ENCODE results near the gene PCDHB13.
A peak's percentile ranks its signal among the peaks of the same experiment; 100 is the strongest.
"Not testable (repeated sequence)": the region's sequence is repeated elsewhere in the genome, so short reads cannot be mapped to it uniquely, and the experiment has no call there.

The PCDHB13 gene

DNA sequence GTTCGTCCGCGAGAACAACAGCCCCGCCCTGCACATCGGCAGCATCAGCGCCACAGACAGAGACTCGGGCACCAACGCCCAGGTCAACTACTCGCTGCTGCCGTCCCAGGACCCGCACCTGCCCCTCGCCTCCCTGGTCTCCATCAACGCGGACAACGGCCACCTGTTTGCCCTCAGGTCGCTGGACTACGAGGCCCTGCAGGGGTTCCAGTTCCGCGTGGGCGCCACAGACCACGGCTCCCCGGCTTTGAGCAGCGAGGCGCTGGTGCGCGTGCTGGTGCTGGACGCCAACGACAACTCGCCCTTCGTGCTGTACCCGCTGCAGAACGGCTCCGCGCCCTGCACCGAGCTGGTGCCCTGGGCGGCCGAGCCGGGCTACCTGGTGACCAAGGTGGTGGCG lies 3.4 kb upstream of the PCDHB13 start:
- H2AK5ac ChIP-seq (ENCODE audit: low read length); H3K79me2 ChIP-seq (ENCODE audit: control insufficient read depth, insufficient read depth, low read length); H2BK15ac ChIP-seq (replicated peaks; ENCODE audit: low read depth); H3K4me3 ChIP-seq (ENCODE audit: low read length); H3K9ac ChIP-seq (ENCODE audit: low read length); H3K27ac ChIP-seq (ENCODE audit: low read depth, low read length); H4K8ac ChIP-seq (ENCODE audit: low read depth, low read length); H3K4me1 ChIP-seq (ENCODE audit: control insufficient read depth, low read depth, low read length); H3K23ac ChIP-seq (ENCODE audit: low read length); H2BK5ac ChIP-seq (ENCODE audit: low read length); H3K27me3 ChIP-seq (ENCODE audit: insufficient read depth, low read length, poor library complexity); H4K5ac ChIP-seq (ENCODE audit: low read length); DNase-seq; H3K4ac ChIP-seq (ENCODE audit: low read depth, low read length); H3K56ac ChIP-seq (ENCODE audit: low read length); H3K18ac ChIP-seq (ENCODE audit: low read length); H3K36me3 ChIP-seq (ENCODE audit: control insufficient read depth, insufficient read depth, low read length); H3K79me1 ChIP-seq (ENCODE audit: low read length); H3K4me2 ChIP-seq (ENCODE audit: low read length); H2BK120ac ChIP-seq (ENCODE audit: low read depth, low read length): not testable (repeated sequence)
- no CpG with 5 or more reads among the region's 39 CpGs for WGBS (ENCODE audit: extremely low coverage, insufficient coverage, low lambda C conversion rate)

DNA sequence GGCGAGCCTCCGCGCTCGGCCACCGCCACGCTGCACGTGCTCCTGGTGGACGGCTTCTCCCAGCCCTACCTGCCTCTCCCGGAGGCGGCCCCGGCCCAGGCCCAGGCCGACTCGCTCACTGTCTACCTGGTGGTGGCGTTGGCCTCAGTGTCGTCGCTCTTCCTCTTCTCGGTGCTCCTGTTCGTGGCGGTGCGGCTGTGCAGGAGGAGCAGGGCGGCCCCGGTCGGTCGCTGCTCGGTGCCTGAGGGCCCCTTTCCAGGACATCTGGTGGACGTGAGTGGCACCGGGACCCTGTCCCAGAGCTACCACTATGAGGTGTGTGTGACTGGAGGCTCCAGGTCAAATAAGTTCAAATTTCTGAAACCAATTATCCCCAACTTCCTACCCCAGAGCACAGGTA lies 2.9 kb upstream of the PCDHB13 start:
- not testable (repeated sequence) for H4K5ac ChIP-seq (ENCODE audit: low read length); H3K18ac ChIP-seq (ENCODE audit: low read length); H3K4ac ChIP-seq (ENCODE audit: low read depth, low read length); H3K27me3 ChIP-seq (ENCODE audit: insufficient read depth, low read length, poor library complexity); DNase-seq; H2BK120ac ChIP-seq (ENCODE audit: low read depth, low read length); H2BK5ac ChIP-seq (ENCODE audit: low read length); H3K79me2 ChIP-seq (ENCODE audit: control insufficient read depth, insufficient read depth, low read length); H3K27ac ChIP-seq (ENCODE audit: low read depth, low read length); H3K56ac ChIP-seq (ENCODE audit: low read length); H3K4me3 ChIP-seq (ENCODE audit: low read length); H3K23ac ChIP-seq (ENCODE audit: low read length); H3K4me1 ChIP-seq (ENCODE audit: control insufficient read depth, low read depth, low read length); H3K9ac ChIP-seq (ENCODE audit: low read length); H3K36me3 ChIP-seq (ENCODE audit: control insufficient read depth, insufficient read depth, low read length); H3K4me2 ChIP-seq (ENCODE audit: low read length); H2BK15ac ChIP-seq (replicated peaks; ENCODE audit: low read depth); H4K8ac ChIP-seq (ENCODE audit: low read depth, low read length); H3K79me1 ChIP-seq (ENCODE audit: low read length); H2AK5ac ChIP-seq (ENCODE audit: low read length)
- no CpG with 5 or more reads among the region's 27 CpGs for WGBS (ENCODE audit: extremely low coverage, insufficient coverage, low lambda C conversion rate)

DNA sequence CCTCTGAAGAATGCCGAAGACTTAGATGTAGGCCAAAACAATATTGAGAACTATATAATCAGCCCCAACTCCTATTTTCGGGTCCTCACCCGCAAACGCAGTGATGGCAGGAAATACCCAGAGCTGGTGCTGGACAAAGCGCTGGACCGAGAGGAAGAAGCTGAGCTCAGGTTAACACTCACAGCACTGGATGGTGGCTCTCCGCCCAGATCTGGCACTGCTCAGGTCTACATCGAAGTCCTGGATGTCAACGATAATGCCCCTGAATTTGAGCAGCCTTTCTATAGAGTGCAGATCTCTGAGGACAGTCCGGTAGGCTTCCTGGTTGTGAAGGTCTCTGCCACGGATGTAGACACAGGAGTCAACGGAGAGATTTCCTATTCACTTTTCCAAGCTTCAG lies 864 bp downstream of the PCDHB13 start:
- not testable (repeated sequence) for H2BK5ac ChIP-seq (ENCODE audit: low read length); H3K9ac ChIP-seq (ENCODE audit: low read length)
- no CpG with 5 or more reads among the region's 12 CpGs for WGBS (ENCODE audit: extremely low coverage, insufficient coverage, low lambda C conversion rate)

DNA sequence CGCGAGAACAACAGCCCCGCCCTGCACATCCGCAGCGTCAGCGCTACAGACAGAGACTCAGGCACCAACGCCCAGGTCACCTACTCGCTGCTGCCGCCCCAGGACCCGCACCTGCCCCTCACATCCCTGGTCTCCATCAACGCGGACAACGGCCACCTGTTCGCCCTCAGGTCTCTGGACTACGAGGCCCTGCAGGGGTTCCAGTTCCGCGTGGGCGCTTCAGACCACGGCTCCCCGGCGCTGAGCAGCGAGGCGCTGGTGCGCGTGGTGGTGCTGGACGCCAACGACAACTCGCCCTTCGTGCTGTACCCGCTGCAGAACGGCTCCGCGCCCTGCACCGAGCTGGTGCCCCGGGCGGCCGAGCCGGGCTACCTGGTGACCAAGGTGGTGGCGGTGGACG lies 1.8 kb downstream of the PCDHB13 start:
- not testable (repeated sequence) for H3K56ac ChIP-seq (ENCODE audit: low read length); H3K27me3 ChIP-seq (ENCODE audit: insufficient read depth, low read length, poor library complexity); H3K4me3 ChIP-seq (ENCODE audit: low read length); H2BK5ac ChIP-seq (ENCODE audit: low read length); DNase-seq; H3K4me2 ChIP-seq (ENCODE audit: low read length); H3K79me1 ChIP-seq (ENCODE audit: low read length); H2BK120ac ChIP-seq (ENCODE audit: low read depth, low read length); H3K79me2 ChIP-seq (ENCODE audit: control insufficient read depth, insufficient read depth, low read length); H3K23ac ChIP-seq (ENCODE audit: low read length); H4K5ac ChIP-seq (ENCODE audit: low read length); H3K36me3 ChIP-seq (ENCODE audit: control insufficient read depth, insufficient read depth, low read length); H3K4me1 ChIP-seq (ENCODE audit: control insufficient read depth, low read depth, low read length); H2BK15ac ChIP-seq (replicated peaks; ENCODE audit: low read depth); H3K9ac ChIP-seq (ENCODE audit: low read length); H3K4ac ChIP-seq (ENCODE audit: low read depth, low read length); H2AK5ac ChIP-seq (ENCODE audit: low read length); H3K27ac ChIP-seq (ENCODE audit: low read depth, low read length); H4K8ac ChIP-seq (ENCODE audit: low read depth, low read length); H3K18ac ChIP-seq (ENCODE audit: low read length)
- no CpG with 5 or more reads among the region's 40 CpGs for WGBS (ENCODE audit: extremely low coverage, insufficient coverage, low lambda C conversion rate)

More for the DNA sequence above, 864 bp downstream of the PCDHB13 start:
- not testable (repeated sequence) for H3K79me1 ChIP-seq (ENCODE audit: low read length); H3K79me2 ChIP-seq (ENCODE audit: control insufficient read depth, insufficient read depth, low read length); H3K4ac ChIP-seq (ENCODE audit: low read depth, low read length); H3K36me3 ChIP-seq (ENCODE audit: control insufficient read depth, insufficient read depth, low read length); H2BK120ac ChIP-seq (ENCODE audit: low read depth, low read length); H3K27me3 ChIP-seq (ENCODE audit: insufficient read depth, low read length, poor library complexity); H2AK5ac ChIP-seq (ENCODE audit: low read length); H4K8ac ChIP-seq (ENCODE audit: low read depth, low read length); H2BK15ac ChIP-seq (replicated peaks; ENCODE audit: low read depth); H3K23ac ChIP-seq (ENCODE audit: low read length); H3K4me3 ChIP-seq (ENCODE audit: low read length); H3K4me2 ChIP-seq (ENCODE audit: low read length); DNase-seq; H4K5ac ChIP-seq (ENCODE audit: low read length); H3K56ac ChIP-seq (ENCODE audit: low read length); H3K27ac ChIP-seq (ENCODE audit: low read depth, low read length); H3K4me1 ChIP-seq (ENCODE audit: control insufficient read depth, low read depth, low read length)
- peak overlapping the region; percentile 7 for H3K18ac ChIP-seq (ENCODE audit: low read length)

DNA sequence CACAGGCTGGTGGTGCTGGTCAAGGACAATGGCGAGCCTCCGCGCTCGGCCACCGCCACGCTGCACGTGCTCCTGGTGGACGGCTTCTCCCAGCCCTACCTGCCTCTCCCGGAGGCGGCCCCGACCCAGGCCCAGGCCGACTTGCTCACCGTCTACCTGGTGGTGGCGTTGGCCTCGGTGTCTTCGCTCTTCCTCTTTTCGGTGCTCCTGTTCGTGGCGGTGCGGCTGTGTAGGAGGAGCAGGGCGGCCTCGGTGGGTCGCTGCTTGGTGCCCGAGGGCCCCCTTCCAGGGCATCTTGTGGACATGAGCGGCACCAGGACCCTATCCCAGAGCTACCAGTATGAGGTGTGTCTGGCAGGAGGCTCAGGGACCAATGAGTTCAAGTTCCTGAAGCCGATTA lies 2.3 kb downstream of the PCDHB13 start:
- not testable (repeated sequence) for H3K4me1 ChIP-seq (ENCODE audit: control insufficient read depth, low read depth, low read length); H4K8ac ChIP-seq (ENCODE audit: low read depth, low read length); H2AK5ac ChIP-seq (ENCODE audit: low read length); DNase-seq; H3K4me3 ChIP-seq (ENCODE audit: low read length); H3K9ac ChIP-seq (ENCODE audit: low read length); H3K4me2 ChIP-seq (ENCODE audit: low read length); H3K36me3 ChIP-seq (ENCODE audit: control insufficient read depth, insufficient read depth, low read length); H2BK15ac ChIP-seq (replicated peaks; ENCODE audit: low read depth); H3K23ac ChIP-seq (ENCODE audit: low read length); H3K27ac ChIP-seq (ENCODE audit: low read depth, low read length); H3K79me2 ChIP-seq (ENCODE audit: control insufficient read depth, insufficient read depth, low read length); H2BK5ac ChIP-seq (ENCODE audit: low read length); H3K79me1 ChIP-seq (ENCODE audit: low read length); H3K56ac ChIP-seq (ENCODE audit: low read length); H3K4ac ChIP-seq (ENCODE audit: low read depth, low read length); H3K18ac ChIP-seq (ENCODE audit: low read length); H2BK120ac ChIP-seq (ENCODE audit: low read depth, low read length); H3K27me3 ChIP-seq (ENCODE audit: insufficient read depth, low read length, poor library complexity); H4K5ac ChIP-seq (ENCODE audit: low read length)
- no CpG with 5 or more reads among the region's 26 CpGs for WGBS (ENCODE audit: extremely low coverage, insufficient coverage, low lambda C conversion rate)

DNA sequence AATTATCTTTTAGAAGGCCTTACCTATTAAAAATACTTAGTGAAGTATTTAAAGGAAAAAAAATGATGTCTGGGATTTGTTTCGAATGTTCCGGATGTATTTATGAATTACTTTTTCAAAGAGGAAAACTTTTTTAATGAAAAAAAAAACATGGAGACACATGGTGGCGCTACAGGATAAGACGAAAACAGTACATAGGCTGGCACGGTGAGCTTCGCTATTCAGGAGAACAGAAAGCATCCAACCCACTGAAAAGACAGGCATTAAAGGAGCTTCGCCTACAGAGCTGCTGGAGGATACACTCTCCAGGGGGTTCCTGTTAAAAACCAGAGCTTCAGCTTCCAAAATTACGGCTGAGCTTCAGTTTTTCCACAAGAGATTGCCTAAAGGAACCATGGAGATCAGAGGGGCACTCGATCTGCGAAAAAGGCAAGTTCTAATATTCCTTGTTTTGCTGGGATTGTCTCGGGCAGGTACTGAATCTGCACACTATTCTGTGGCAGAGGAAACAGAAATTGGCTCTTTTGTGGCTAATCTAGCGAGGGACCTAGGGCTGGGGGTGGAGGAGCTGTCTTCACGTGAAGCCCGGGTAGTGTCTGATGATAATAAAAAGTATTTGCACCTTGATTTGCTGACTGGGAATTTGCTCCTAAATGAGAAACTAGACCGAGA lies 9.5 kb downstream of the PCDHB13 start, which contains the start of gene PCDHB14:
Gene PCDHB14, plus strand, starts transcription at position 232 of the 672 bp plus-strand sequence. Its CDS starts 163 bp downstream, at position 395.
- H3K27me3 ChIP-seq (ENCODE audit: insufficient read depth, low read length, poor library complexity), result no peaks in the 10 kb centered on the region
- peak; percentile 86 for DNase-seq
- H3K4me2 ChIP-seq (ENCODE audit: low read length), result no peak within 1 kb of the TSS
- H3K36me3 ChIP-seq (ENCODE audit: control insufficient read depth, insufficient read depth, low read length), result no peaks in the 10 kb centered on the region
- no peaks in the 10 kb centered on the region for H3K4me1 ChIP-seq (ENCODE audit: control insufficient read depth, low read depth, low read length)
- H3K23ac ChIP-seq (ENCODE audit: low read length), result no peak within 1 kb of the TSS
- no peak within 1 kb of the TSS for H4K8ac ChIP-seq (ENCODE audit: low read depth, low read length)
- no peak within 1 kb of the TSS for H2BK120ac ChIP-seq (ENCODE audit: low read depth, low read length)
- no peaks in the 10 kb centered on the region for H3K79me1 ChIP-seq (ENCODE audit: low read length)
- H2BK15ac ChIP-seq (replicated peaks; ENCODE audit: low read depth), result no peak within 1 kb of the TSS
- no peak within 1 kb of the TSS for H2AK5ac ChIP-seq (ENCODE audit: low read length)
- no CpG with 5 or more reads among the region's 15 CpGs for whole genome bisulfite sequencing (ENCODE audit: extremely low coverage, insufficient coverage, low lambda C conversion rate)
- H3K27ac ChIP-seq (ENCODE audit: low read depth, low read length), result no peak within 1 kb of the TSS
- peak within 1 kb of the TSS; percentile 90 for H3K18ac ChIP-seq (ENCODE audit: low read length)
- peak within 1 kb of the TSS; percentile 71 for H3K56ac ChIP-seq (ENCODE audit: low read length)
- H2BK5ac ChIP-seq (ENCODE audit: low read length), result no peak within 1 kb of the TSS
- peak within 1 kb of the TSS; percentile 54 for H3K9ac ChIP-seq (ENCODE audit: low read length)
- peak within 1 kb of the TSS; percentile 81 for H3K4ac ChIP-seq (ENCODE audit: low read depth, low read length)
- H3K4me3 ChIP-seq (ENCODE audit: low read length), result no peak within 1 kb of the TSS
- no peaks in the 10 kb centered on the region for H3K79me2 ChIP-seq (ENCODE audit: control insufficient read depth, insufficient read depth, low read length)
- H4K5ac ChIP-seq (ENCODE audit: low read length), result no peak within 1 kb of the TSS
